ENCODE data around the gene SLC25A24. TPM values are rescaled to one million over a fixed set of nuclear protein-coding genes. Genes with fewer than 3 reads are reported as not detected.

SLC25A24 gene
- total RNA-seq, 1 experiment from 2014 or later = 23.6 TPM

DNA sequence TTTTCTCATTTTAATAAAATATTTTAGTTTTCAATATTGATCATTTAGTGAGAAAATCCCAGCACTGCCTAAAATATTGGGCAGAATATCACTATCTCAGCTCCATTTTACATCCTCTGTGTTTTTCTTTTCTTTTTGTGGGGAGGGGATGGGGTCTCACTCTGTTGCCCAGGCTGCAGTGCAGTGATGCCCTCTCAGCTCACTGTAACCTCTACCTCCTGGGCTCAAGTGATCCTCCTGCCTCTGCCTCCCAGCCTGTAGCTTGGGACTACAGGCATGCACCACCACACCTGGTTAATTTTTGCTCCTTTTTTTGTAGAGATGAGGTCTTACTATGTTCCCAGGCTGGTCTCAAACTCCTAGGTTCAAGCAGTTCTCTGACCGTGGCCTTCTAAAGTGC is 76.1 kb downstream of the SLC25A24 start:
- ATAC-seq (no peak), DNase-seq (ENCODE audit: low read depth, low spot score) (no peak)
- Histone ChIP-seq H3K4me1 (ENCODE audit: control insufficient read depth in 1 of 2, insufficient read depth in 2 of 2, low read length in 2 of 2) (no peaks in the 10 kb centered on the region), H3K27ac (ENCODE audit: low read depth, low read length) (no peak overlapping the region), H3K9me3 (ENCODE audit: control insufficient read depth in 1 of 2, insufficient read depth in 1 of 2, low read depth in 1 of 2, low read length in 2 of 2) (no peaks in the 10 kb centered on the region), H4K20me1 (ENCODE audit: insufficient read depth) (no peaks in the 10 kb centered on the region), H3K4me2 (ENCODE audit: low read length) (no peak overlapping the region), H3K4me3 (replicated peaks in 1 of 2; ENCODE audit: low read depth in 1 of 2, low read length in 2 of 2) (no peak overlapping the region), H3K9ac (ENCODE audit: low read length) (no peak overlapping the region), H3K9me2 (ENCODE audit: insufficient read depth) (no peaks in the 10 kb centered on the region), H3K27me3 (ENCODE audit: insufficient read depth, low read length) (peaks cover 16% of the 10 kb centered on the region), H3K79me2 (ENCODE audit: insufficient read depth, low read length) (no peaks in the 10 kb centered on the region), H2AFZ (ENCODE audit: low read depth, low read length, poor library complexity, severe bottlenecking) (no peak overlapping the region), H3K36me3 (ENCODE audit: control insufficient read depth in 1 of 2, insufficient read depth in 2 of 2, low read length in 2 of 2) (no peaks in the 10 kb centered on the region)
- CTCF ChIA-PET = interaction anchor here (7.1 kb wide), 1 partner anchor 342 kb away, joined by 183 read pairs; no protein-coding TSS in a partner anchor
- intact Hi-C loops (cut with micrococcal nuclease) = no loop called here
- no peak for TF ChIP-seq JUND (IDR thresholded peaks at IDR 0.05)
- TF ChIP-seq SIN3A (IDR thresholded peaks at IDR 0.05; ENCODE audit: low read depth) = no peak
- no peak for TF ChIP-seq ZFX (IDR thresholded peaks at IDR 0.05)
- TF ChIP-seq, protein P1, sequence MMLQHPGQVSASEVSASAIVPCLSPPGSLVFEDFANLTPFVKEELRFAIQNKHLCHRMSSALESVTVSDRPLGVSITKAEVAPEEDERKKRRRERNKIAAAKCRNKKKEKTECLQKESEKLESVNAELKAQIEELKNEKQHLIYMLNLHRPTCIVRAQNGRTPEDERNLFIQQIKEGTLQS (IDR thresholded peaks at IDR 0.05) = no peak
- TF ChIP-seq POLR2A (IDR thresholded peaks at IDR 0.05; ENCODE audit: borderline replicate concordance, extremely low read depth, insufficient read depth, insufficient read length) = no peak
- TF ChIP-seq, protein P2, sequence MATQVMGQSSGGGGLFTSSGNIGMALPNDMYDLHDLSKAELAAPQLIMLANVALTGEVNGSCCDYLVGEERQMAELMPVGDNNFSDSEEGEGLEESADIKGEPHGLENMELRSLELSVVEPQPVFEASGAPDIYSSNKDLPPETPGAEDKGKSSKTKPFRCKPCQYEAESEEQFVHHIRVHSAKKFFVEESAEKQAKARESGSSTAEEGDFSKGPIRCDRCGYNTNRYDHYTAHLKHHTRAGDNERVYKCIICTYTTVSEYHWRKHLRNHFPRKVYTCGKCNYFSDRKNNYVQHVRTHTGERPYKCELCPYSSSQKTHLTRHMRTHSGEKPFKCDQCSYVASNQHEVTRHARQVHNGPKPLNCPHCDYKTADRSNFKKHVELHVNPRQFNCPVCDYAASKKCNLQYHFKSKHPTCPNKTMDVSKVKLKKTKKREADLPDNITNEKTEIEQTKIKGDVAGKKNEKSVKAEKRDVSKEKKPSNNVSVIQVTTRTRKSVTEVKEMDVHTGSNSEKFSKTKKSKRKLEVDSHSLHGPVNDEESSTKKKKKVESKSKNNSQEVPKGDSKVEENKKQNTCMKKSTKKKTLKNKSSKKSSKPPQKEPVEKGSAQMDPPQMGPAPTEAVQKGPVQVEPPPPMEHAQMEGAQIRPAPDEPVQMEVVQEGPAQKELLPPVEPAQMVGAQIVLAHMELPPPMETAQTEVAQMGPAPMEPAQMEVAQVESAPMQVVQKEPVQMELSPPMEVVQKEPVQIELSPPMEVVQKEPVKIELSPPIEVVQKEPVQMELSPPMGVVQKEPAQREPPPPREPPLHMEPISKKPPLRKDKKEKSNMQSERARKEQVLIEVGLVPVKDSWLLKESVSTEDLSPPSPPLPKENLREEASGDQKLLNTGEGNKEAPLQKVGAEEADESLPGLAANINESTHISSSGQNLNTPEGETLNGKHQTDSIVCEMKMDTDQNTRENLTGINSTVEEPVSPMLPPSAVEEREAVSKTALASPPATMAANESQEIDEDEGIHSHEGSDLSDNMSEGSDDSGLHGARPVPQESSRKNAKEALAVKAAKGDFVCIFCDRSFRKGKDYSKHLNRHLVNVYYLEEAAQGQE (IDR thresholded peaks at IDR 0.05; ENCODE audit: low read depth) = no peak
- TF ChIP-seq RAD21 (IDR thresholded peaks at IDR 0.05; ENCODE audit: low read depth) = no peak
- no peak for TF ChIP-seq POLR2AphosphoS5 (IDR thresholded peaks at IDR 0.05; ENCODE audit: low read depth, low read length)
- TF ChIP-seq SP1 (IDR thresholded peaks at IDR 0.05; ENCODE audit: low read depth) = no peak
- TF ChIP-seq CTCF (IDR thresholded peaks at IDR 0.05 in 2 of 3, conservative IDR thresholded peaks at IDR 0.05 in 1 of 3; ENCODE audit: borderline replicate concordance in 1 of 3, insufficient read depth in 1 of 3, low read depth in 2 of 3, low read length in 2 of 3) = no peak
- TF ChIP-seq CBX3 (IDR thresholded peaks at IDR 0.05; ENCODE audit: low read depth) = no peak
- no peak for TF ChIP-seq SRF (IDR thresholded peaks at IDR 0.05; ENCODE audit: low read depth)
- TF ChIP-seq YY1 (IDR thresholded peaks at IDR 0.05; ENCODE audit: extremely low read depth, insufficient replicate concordance, low read depth, low read length) = no peak
- no peak for TF ChIP-seq ELF1 (IDR thresholded peaks at IDR 0.05; ENCODE audit: borderline replicate concordance, low read depth)
- TF ChIP-seq CEBPB (IDR thresholded peaks at IDR 0.05; ENCODE audit: low read depth) = no peak
- TF ChIP-seq MAX (IDR thresholded peaks at IDR 0.05) = no peak
- RAD21 ChIA-PET (ENCODE audit: low non-redundant PET in 1 of 2, low total read pairs in 2 of 2, uncharacterized antibody in 2 of 2, unreplicated experiment in 2 of 2) = no interaction called here
- POLR2A ChIA-PET = interaction anchor here (0.9 kb wide), 1 partner anchor 342 kb away, joined by 3 read pairs; no protein-coding TSS in a partner anchor
- BruUV-seq (replicated peaks) = no TSS peak
